HepG2 (cell line): ENCODE measurements around the gene MAP2K2. TPM values are rescaled to one million over a fixed set of nuclear protein-coding genes. Genes with fewer than 3 reads are reported as not detected.
A peak's percentile ranks its signal among the peaks of the same experiment; 100 is the strongest.

Source experiments
- CBX5 ChIP-seq: sonication (generic); formaldehyde crosslinking; IDR thresholded peaks from 2 replicates; pipeline ENCODE4 v1.4.0; 2020; ENCODE audit warnings: missing genetic modification reagents, borderline replicate concordance
- EP300 ChIP-seq, 3 experiments: sonication (generic) in 1 of 3; formaldehyde crosslinking in 1 of 3; IDR thresholded peaks; 2 replicates each; pipeline versions ENCODE4 v1.5.1 to v1.6.1; 2011 to 2020; ENCODE audit warnings: low read depth in 2 of 3, low read length in 2 of 3, borderline replicate concordance in 1 of 3, improper control_type of control experiment in 1 of 3, mild to moderate bottlenecking in 1 of 3, missing genetic modification reagents in 1 of 3, moderate library complexity in 1 of 3
- GATAD1 ChIP-seq: IDR thresholded peaks from 2 replicates; pipeline ENCODE4 v1.6.1; 2016; ENCODE audit warnings: missing genetic modification reagents, missing compliant biosample characterization
- GLI4 ChIP-seq: sonication (generic); formaldehyde crosslinking; IDR thresholded peaks from 2 replicates; pipeline ENCODE4 v1.5.1; 2020; ENCODE audit warnings: missing genetic modification reagents, mild to moderate bottlenecking, moderate library complexity, borderline replicate concordance
- NR2C2 ChIP-seq: sonication (generic); formaldehyde crosslinking; IDR thresholded peaks from 2 replicates; pipeline ENCODE4 v1.4.0; 2020; ENCODE audit warnings: missing genetic modification reagents, mild to moderate bottlenecking, moderate library complexity, borderline replicate concordance
- RORA ChIP-seq: sonication (generic); formaldehyde crosslinking; IDR thresholded peaks from 2 replicates; pipeline ENCODE4 v1.5.0; 2020; ENCODE audit warnings: mild to moderate bottlenecking, missing genetic modification reagents, moderate library complexity
- TAF1 ChIP-seq: sonication (generic); formaldehyde crosslinking; IDR thresholded peaks from 2 replicates; pipeline ENCODE4 v1.4.0; 2020; ENCODE audit warnings: missing genetic modification reagents
- XBP1 ChIP-seq: sonication (generic); formaldehyde crosslinking; IDR thresholded peaks from 2 replicates; pipeline ENCODE4 v1.5.0; 2020; ENCODE audit warnings: missing genetic modification reagents
- ZNF274 ChIP-seq: sonication (generic); formaldehyde crosslinking; IDR thresholded peaks from 2 replicates; pipeline ENCODE4 v1.5.1; 2020; ENCODE audit warnings: mild to moderate bottlenecking, missing genetic modification reagents
- ZNF317 ChIP-seq: sonication (generic); formaldehyde crosslinking; IDR thresholded peaks from 2 replicates; pipeline ENCODE4 v1.5.0; 2020; ENCODE audit warnings: mild to moderate bottlenecking, missing genetic modification reagents
- ZNF337 ChIP-seq: sonication (generic); formaldehyde crosslinking; IDR thresholded peaks from 2 replicates; pipeline ENCODE4 v1.5.1; 2020; ENCODE audit warnings: missing genetic modification reagents, low read depth, mild to moderate bottlenecking, borderline replicate concordance
- ZNF446 ChIP-seq: sonication (generic); formaldehyde crosslinking; IDR thresholded peaks from 2 replicates; pipeline ENCODE4 v1.5.0; 2020; ENCODE audit warnings: mild to moderate bottlenecking, missing genetic modification reagents
- ZNF75D ChIP-seq: sonication (generic); formaldehyde crosslinking; IDR thresholded peaks from 2 replicates; pipeline ENCODE4 v1.8.1; 2023; ENCODE audit warnings: missing genetic modification reagents, mild to moderate bottlenecking, borderline replicate concordance
- ZSCAN22 ChIP-seq: sonication (generic); formaldehyde crosslinking; IDR thresholded peaks from 2 replicates; pipeline ENCODE4 v1.4.0; 2020; ENCODE audit warnings: mild to moderate bottlenecking, missing genetic modification reagents
- polyA plus RNA-seq, 8 experiments: library from polyadenylated mRNA; depleted of rRNA in 3 of 8; stranded (reverse) in 7 of 8; unstranded in 1 of 8; fragments of >200 nt; fragmentation: Illumina TruSeq in 4 of 8; extraction: Trizol in 4 of 8; gene quantifications; 2 replicates each; pipeline versions ENCODE4 v1.2.1 to v1.2.3, GENCODE V29; 2011 to 2016; ENCODE audit warnings: low read depth in 4 of 8, missing spikeins in 1 of 8, mixed read lengths in 1 of 8; ENCODE audit not compliant: insufficient read depth in 1 of 8
- total RNA-seq, 5 experiments: library from RNA; depleted of rRNA; stranded (reverse); fragments of >200 nt; fragmentation: Illumina TruSeq; extraction: Trizol; gene quantifications; 2 replicates each; pipeline ENCODE4 v1.2.3, GENCODE V29; 2016; ENCODE audit warnings: low read depth in 1 of 5
- TF ChIP-seq, protein P1 (sequence below): sonication (generic); formaldehyde crosslinking; IDR thresholded peaks from 2 replicates; pipeline ENCODE4 v1.4.0; 2020; ENCODE audit warnings: mild to moderate bottlenecking, missing genetic modification reagents, borderline replicate concordance
- TF ChIP-seq, protein P2 (sequence below): IDR thresholded peaks from 2 replicates; pipeline ENCODE4 v1.6.1; 2018; ENCODE audit warnings: missing genetic modification reagents, mild to moderate bottlenecking, missing compliant biosample characterization

Gene MAP2K2
- total and polyA plus RNA-seq, 2 of the 13 experiments (the other 11 are each of a cell fraction or from before 2014, with no cell fraction given) = 70.3 to 80.9 TPM

DNA sequence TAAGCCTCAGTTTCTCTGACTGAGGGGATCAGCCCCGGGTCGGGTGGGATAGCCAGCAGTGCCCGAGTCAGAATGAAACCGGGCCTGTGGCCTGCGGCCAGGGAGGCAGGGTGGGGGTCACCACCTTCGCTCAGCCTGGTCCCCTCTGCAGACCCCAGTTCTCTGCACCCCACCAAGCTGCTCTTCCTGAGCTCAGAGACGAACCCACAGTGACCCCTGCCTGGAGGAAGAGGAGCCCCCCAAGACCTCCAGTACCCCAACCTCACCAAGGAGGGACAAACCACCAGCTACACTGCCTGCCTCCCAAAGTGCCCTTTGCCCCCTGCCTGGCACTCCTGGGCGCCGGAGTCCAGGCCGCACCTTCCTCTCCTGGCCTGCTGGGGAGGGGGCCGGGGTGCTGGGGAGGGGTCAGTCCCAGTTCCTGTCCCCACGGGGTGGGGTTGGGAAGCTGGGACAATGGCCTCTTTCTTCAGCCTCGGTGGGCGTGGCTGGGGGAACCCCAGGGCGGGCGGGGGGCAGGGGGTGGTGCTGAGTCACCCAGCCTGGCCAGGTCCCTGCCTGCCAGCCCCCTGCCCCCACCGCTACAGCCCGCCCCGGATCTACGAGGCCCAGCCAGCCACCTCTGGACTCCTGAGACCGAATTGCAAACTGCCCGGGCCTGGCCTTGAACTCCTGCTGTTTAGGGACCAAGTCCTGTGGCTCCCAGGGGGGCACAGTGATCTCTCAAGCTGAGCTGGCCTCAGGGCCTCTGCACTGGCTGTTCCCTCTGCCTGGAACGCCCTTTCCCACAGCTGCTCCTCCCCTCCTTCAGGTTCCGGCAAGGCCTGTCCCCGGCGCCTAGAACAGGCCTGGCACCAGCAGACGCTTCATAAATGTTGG lies 71.6 kb downstream of the MAP2K2 start (continued):
- TF ChIP-seq, protein P1, sequence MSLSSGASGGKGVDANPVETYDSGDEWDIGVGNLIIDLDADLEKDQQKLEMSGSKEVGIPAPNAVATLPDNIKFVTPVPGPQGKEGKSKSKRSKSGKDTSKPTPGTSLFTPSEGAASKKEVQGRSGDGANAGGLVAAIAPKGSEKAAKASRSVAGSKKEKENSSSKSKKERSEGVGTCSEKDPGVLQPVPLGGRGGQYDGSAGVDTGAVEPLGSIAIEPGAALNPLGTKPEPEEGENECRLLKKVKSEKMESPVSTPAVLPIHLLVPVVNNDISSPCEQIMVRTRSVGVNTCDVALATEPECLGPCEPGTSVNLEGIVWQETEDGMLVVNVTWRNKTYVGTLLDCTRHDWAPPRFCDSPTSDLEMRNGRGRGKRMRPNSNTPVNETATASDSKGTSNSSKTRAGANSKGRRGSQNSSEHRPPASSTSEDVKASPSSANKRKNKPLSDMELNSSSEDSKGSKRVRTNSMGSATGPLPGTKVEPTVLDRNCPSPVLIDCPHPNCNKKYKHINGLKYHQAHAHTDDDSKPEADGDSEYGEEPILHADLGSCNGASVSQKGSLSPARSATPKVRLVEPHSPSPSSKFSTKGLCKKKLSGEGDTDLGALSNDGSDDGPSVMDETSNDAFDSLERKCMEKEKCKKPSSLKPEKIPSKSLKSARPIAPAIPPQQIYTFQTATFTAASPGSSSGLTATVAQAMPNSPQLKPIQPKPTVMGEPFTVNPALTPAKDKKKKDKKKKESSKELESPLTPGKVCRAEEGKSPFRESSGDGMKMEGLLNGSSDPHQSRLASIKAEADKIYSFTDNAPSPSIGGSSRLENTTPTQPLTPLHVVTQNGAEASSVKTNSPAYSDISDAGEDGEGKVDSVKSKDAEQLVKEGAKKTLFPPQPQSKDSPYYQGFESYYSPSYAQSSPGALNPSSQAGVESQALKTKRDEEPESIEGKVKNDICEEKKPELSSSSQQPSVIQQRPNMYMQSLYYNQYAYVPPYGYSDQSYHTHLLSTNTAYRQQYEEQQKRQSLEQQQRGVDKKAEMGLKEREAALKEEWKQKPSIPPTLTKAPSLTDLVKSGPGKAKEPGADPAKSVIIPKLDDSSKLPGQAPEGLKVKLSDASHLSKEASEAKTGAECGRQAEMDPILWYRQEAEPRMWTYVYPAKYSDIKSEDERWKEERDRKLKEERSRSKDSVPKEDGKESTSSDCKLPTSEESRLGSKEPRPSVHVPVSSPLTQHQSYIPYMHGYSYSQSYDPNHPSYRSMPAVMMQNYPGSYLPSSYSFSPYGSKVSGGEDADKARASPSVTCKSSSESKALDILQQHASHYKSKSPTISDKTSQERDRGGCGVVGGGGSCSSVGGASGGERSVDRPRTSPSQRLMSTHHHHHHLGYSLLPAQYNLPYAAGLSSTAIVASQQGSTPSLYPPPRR (CRISPR knock-in tag) = peak; percentile 81; the same call in 1 of the 2 replicates
- no peak for TF ChIP-seq ZNF75D (CRISPR knock-in tag)
- TF ChIP-seq RORA = no peak
- 0 out of 2 replicates have a peak, but pooled peaks have one; percentile 42 for TF ChIP-seq ZNF446 (CRISPR knock-in tag)
- peak; percentile 78; the same call in 1 of the 2 replicates for TF ChIP-seq CBX5
- TF ChIP-seq, protein P2, sequence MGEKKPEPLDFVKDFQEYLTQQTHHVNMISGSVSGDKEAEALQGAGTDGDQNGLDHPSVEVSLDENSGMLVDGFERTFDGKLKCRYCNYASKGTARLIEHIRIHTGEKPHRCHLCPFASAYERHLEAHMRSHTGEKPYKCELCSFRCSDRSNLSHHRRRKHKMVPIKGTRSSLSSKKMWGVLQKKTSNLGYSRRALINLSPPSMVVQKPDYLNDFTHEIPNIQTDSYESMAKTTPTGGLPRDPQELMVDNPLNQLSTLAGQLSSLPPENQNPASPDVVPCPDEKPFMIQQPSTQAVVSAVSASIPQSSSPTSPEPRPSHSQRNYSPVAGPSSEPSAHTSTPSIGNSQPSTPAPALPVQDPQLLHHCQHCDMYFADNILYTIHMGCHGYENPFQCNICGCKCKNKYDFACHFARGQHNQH = peak; percentile 83; the same call in 1 of the 2 replicates
- TF ChIP-seq ZNF337 = peak; percentile 55; the same call in 1 of the 2 replicates
- no peak for TF ChIP-seq XBP1 (CRISPR knock-in tag)
- TF ChIP-seq ZNF317 (CRISPR knock-in tag) = no peak
- peak; percentile 90 for TF ChIP-seq NR2C2 (CRISPR knock-in tag)
- TF ChIP-seq TAF1 (CRISPR knock-in tag) = peak; percentile 31; the same call in 1 of the 2 replicates
- peak; percentile 76 to 84; a peak in 3 of 4 replicates for TF ChIP-seq EP300 (IDR thresholded peaks at IDR 0.05; ENCODE audit: low read depth in 2 of 2, low read length in 2 of 2)
- TF ChIP-seq EP300 (CRISPR knock-in tag; IDR thresholded peaks at IDR 0.05; ENCODE audit: borderline replicate concordance) = peak; percentile 70; the same call in 1 of the 2 replicates
- TF ChIP-seq GATAD1 (CRISPR knock-in tag) = peak; percentile 67
- no peak for TF ChIP-seq GLI4 (CRISPR knock-in tag)
- TF ChIP-seq ZSCAN22 (CRISPR knock-in tag) = no peak
- TF ChIP-seq ZNF274 (CRISPR knock-in tag) = no peak
